BLaER1 treated with 17β-estradiol and CSF1 and Interleukin-3, amounts not matched to agents 10 nM and 100 nM (cell line): ENCODE data around the gene MYBPHL.

ENCODE experiments used
- H3K27ac ChIP-seq, 11 experiments: shearing (Covaris generic); formaldehyde crosslinking; 2 replicates each; pipeline ENCODE4 v1.8.1; 2022
- H3K27me3 ChIP-seq, 11 experiments: shearing (Covaris generic); formaldehyde crosslinking; 2 replicates each; pipeline ENCODE4 v1.8.1; 2022
- H3K36me3 ChIP-seq, 11 experiments: shearing (Covaris generic); formaldehyde crosslinking; 2 replicates each; pipeline ENCODE4 v1.8.1; 2022
- H3K4me1 ChIP-seq, 10 experiments: shearing (Covaris generic); formaldehyde crosslinking; 2 replicates each; pipeline ENCODE4 v1.8.1; 2022
- H3K4me2 ChIP-seq, 11 experiments: shearing (Covaris generic); formaldehyde crosslinking; 2 replicates each; pipeline ENCODE4 v1.8.1; 2022
- H3K4me3 ChIP-seq, 10 experiments: shearing (Covaris generic); formaldehyde crosslinking; 2 replicates each; pipeline ENCODE4 v1.8.1; 2022
- H3K9ac ChIP-seq, 11 experiments: shearing (Covaris generic); formaldehyde crosslinking; 2 replicates each; pipeline ENCODE4 v1.8.1; 2022
- H3K9me3 ChIP-seq, 11 experiments: shearing (Covaris generic); formaldehyde crosslinking; replicated peaks in 1 of 11; 2 replicates each; pipeline ENCODE4 v1.8.1; 2022
- H4K20me1 ChIP-seq, 11 experiments: shearing (Covaris generic); formaldehyde crosslinking; 2 replicates each; pipeline ENCODE4 v1.8.1; 2022
- Cebpa-rat ChIP-seq, 11 experiments: shearing (Covaris generic); IDR thresholded peaks; 2 replicates each; pipeline ENCODE4 v1.8.1; 2022

The MYBPHL gene

GRCh38 chr1:109277434-109278204, 29.2 kb downstream of the MYBPHL start:
- Histone ChIP-seq H3K4me3 (no peak overlapping the region), H3K27ac (peak overlapping the region in 2 of 11 experiments; percentile 3 to 17; a peak in 1 of 22 replicates), H3K4me1 (peaks cover 35 to 76% (median 60%) of the 10 kb centered on the region in 10 experiments), H3K27me3 (no peaks in the 10 kb centered on the region), H3K9me3 (no peaks in the 10 kb centered on the region), H3K4me2 (peak overlapping the region in 4 of 11 experiments; percentile 32 to 56 (median 53); a peak in 7 of 22 replicates), H4K20me1 (no peaks in the 10 kb centered on the region), H3K9ac (0 out of 22 replicates have a peak overlapping the region, but pooled peaks of 2 of the 11 experiments have one; percentile 6), H3K36me3 (peaks cover 0 to 40% (median 19%) of the 10 kb centered on the region in 11 experiments; a peak in 16 of 22 replicates)
- TF ChIP-seq Cebpa-rat (IDR thresholded peaks at IDR 0.05), result no peak

- Histone ChIP-seq H3K36me3 (peaks cover 0 to 49% (median 26%) of the 10 kb centered on the region in 11 experiments; a peak in 16 of 22 replicates), H4K20me1 (no peaks in the 10 kb centered on the region; a peak in 2 of 22 replicates), H3K27me3 (no peaks in the 10 kb centered on the region), H3K9me3 (no peaks in the 10 kb centered on the region), H3K4me3 (no peak overlapping the region), H3K4me1 (peaks cover 18 to 58% (median 42%) of the 10 kb centered on the region in 10 experiments), H3K4me2 (peak overlapping the region in 5 of 11 experiments; percentile 82 to 96 (median 84); a peak in 7 of 22 replicates), H3K27ac (no peak overlapping the region; a peak in 1 of 22 replicates), H3K9ac (peak overlapping the region in 1 of 11 experiments; percentile 47; a peak in 3 of 22 replicates)
- TF ChIP-seq Cebpa-rat (IDR thresholded peaks at IDR 0.05), result no peak
Observed at GRCh38 chr1:109275706-109276345, 31.0 kb downstream of the MYBPHL start.

- peaks cover 0 to 49% (median 21%) of the 10 kb centered on the region in 11 experiments; a peak in 17 of 22 replicates for H3K36me3 ChIP-seq
- TF ChIP-seq Cebpa-rat (IDR thresholded peaks at IDR 0.05), result no peak
- H3K9ac ChIP-seq, result peak overlapping the region; percentile 25 to 55 (median 47); a peak in 15 of 22 replicates
Observed at GRCh38 chr1:109274533-109275476, 32.0 kb downstream of the MYBPHL start.

GRCh38 chr1:109273570-109274288, 33.1 kb downstream of the MYBPHL start:
- no peaks in the 10 kb centered on the region; a peak in 2 of 22 replicates for H4K20me1 ChIP-seq
- peaks cover 17 to 42% (median 28%) of the 10 kb centered on the region in 10 experiments for H3K4me1 ChIP-seq
- H3K4me3 ChIP-seq, result no peak overlapping the region
- peak overlapping the region in 7 of 11 experiments; percentile 25 to 54 (median 48); a peak in 8 of 22 replicates for H3K9ac ChIP-seq
- H3K9me3 ChIP-seq, result no peaks in the 10 kb centered on the region
- H3K27me3 ChIP-seq, result no peaks in the 10 kb centered on the region
- peak overlapping the region in 3 of 11 experiments; percentile 26 to 58 (median 35); a peak in 5 of 22 replicates for H3K27ac ChIP-seq
- peak overlapping the region; percentile 60 to 96 (median 82) for H3K4me2 ChIP-seq
- H3K36me3 ChIP-seq, result peaks cover 0 to 51% (median 25%) of the 10 kb centered on the region in 11 experiments; a peak in 17 of 22 replicates
- TF ChIP-seq Cebpa-rat (IDR thresholded peaks at IDR 0.05), result no peak

More at GRCh38 chr1:109274533-109275476, 32.0 kb downstream of the MYBPHL start:
- Histone ChIP-seq H3K4me1 (peaks cover 17 to 48% (median 31%) of the 10 kb centered on the region in 10 experiments), H3K4me3 (peak overlapping the region in 3 of 10 experiments; percentile 2 to 14 (median 6); a peak in 3 of 20 replicates), H3K4me2 (peak overlapping the region; percentile 60 to 96 (median 82)), H3K9me3 (no peaks in the 10 kb centered on the region), H4K20me1 (no peaks in the 10 kb centered on the region; a peak in 2 of 22 replicates), H3K27me3 (no peaks in the 10 kb centered on the region), H3K27ac (peak overlapping the region in 9 of 11 experiments; percentile 8 to 58 (median 35); a peak in 11 of 22 replicates)

GRCh38 chr1:109272831-109273547, 33.8 kb downstream of the MYBPHL start:
- Histone ChIP-seq H4K20me1 (peaks cover 0 to 2% (median 0%) of the 10 kb centered on the region in 11 experiments; a peak in 2 of 22 replicates), H3K9ac (peak overlapping the region in 3 of 11 experiments; percentile 3 to 10 (median 3); a peak in 1 of 22 replicates), H3K9me3 (no peaks in the 10 kb centered on the region), H3K4me2 (peak overlapping the region in 1 of 11 experiments; percentile 84; a peak in 1 of 22 replicates), H3K4me3 (no peak overlapping the region), H3K27me3 (no peaks in the 10 kb centered on the region), H3K4me1 (peaks cover 19 to 41% (median 28%) of the 10 kb centered on the region in 10 experiments), H3K36me3 (peaks cover 0 to 51% (median 21%) of the 10 kb centered on the region in 11 experiments; a peak in 14 of 22 replicates), H3K27ac (no peak overlapping the region; a peak in 1 of 22 replicates)
- TF ChIP-seq Cebpa-rat (IDR thresholded peaks at IDR 0.05), result no peak

GRCh38 chr1:109272021-109272799, 34.6 kb downstream of the MYBPHL start:
- Histone ChIP-seq H3K27ac (no peak overlapping the region; a peak in 1 of 22 replicates), H3K27me3 (no peaks in the 10 kb centered on the region), H3K4me1 (peaks cover 26 to 41% (median 30%) of the 10 kb centered on the region in 10 experiments), H3K9me3 (no peaks in the 10 kb centered on the region), H3K4me2 (no peak overlapping the region), H3K4me3 (no peak overlapping the region), H4K20me1 (peaks cover 0 to 6% (median 0%) of the 10 kb centered on the region in 11 experiments; a peak in 2 of 22 replicates), H3K9ac (peak overlapping the region in 4 of 11 experiments; percentile 3 to 38 (median 16); a peak in 2 of 22 replicates), H3K36me3 (peaks cover 0 to 48% (median 17%) of the 10 kb centered on the region in 11 experiments; a peak in 11 of 22 replicates)
- TF ChIP-seq Cebpa-rat (IDR thresholded peaks at IDR 0.05), result no peak
